Right kidney (tissue), 1 donor: ENCODE results near the gene RFC4.

Experiments
- DNase-seq: peaks from one replicate; pipeline ENCODE4 v3.0.0-alpha.2; 2016

RFC4 gene

DNA sequence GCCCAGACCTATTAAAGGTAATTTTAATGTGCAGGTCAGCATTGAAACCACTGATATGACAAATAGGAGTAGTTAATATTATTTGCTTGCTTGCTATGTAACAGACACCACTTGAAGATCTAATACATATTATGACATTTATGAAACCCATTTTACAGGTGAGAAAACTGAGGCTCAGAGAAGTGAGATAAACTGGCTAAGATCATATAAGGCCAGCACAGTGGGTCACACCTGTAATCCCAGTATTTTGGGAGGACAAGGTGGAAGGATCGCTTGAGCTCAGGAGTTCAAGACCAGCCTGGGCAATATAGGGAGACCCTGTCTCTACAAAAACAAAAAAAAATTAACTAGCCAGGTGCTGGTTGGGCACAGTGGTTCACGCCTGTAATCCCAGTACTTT, 56.0 kb downstream of the RFC4 start:
- no peak for DNase-seq

DNA sequence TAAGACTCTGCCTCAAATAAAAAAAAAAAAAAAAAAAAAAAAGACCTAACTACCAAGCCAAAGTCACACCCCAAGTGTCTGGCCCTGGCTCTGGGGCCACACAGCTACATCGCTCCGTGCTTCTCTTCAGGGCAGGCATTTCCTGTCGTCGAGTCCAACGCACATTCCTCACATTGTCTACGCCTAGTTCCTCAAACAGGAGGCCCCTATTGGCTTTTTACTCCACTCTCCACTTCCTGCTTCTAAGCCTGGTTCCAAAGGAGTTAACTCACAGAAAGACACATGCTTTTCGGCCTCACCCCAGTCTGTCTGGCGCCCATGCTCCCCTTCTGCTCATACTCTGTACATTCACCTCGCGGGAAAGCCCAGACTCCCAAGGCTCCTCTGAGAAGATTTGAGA, 60.3 kb downstream of the RFC4 start:
- DNase-seq: peak; percentile 12

GRCh38 chr3:186743666-186744065, 62.6 kb downstream of the RFC4 start:
- no peak for DNase-seq

- no peak for DNase-seq
Measured at GRCh38 chr3:186742618-186743380, 63.5 kb downstream of the RFC4 start.
